GM23338 (cell line): ENCODE data around the gene SETDB1. TPM values are rescaled to one million over a fixed set of nuclear protein-coding genes. Genes with fewer than 3 reads are reported as not detected.
"Not testable (repeated sequence)": the region's sequence is repeated elsewhere in the genome, so short reads cannot be mapped to it uniquely, and the experiment has no call there.

Experiments used
- ATAC-seq: fragments of 200-7000 bp; cut with Tn5 transposase; 3 replicates; pipeline ENCODE4 v1.9.1; 2020
- DNase-seq: peaks from one replicate; pipeline ENCODE4 v3.0.0-alpha.2; 2015; ENCODE audit warnings: low spot score
- H2AFZ ChIP-seq: fragments of 200-600 bp; sonication (generic); 2 replicates; pipeline ENCODE4 v1.8.0; 2016; ENCODE audit warnings: antibody characterized with exemption, mild to moderate bottlenecking, moderate library complexity
- H3F3A ChIP-seq: fragments of 200-600 bp; sonication (generic); replicated peaks from 2 replicates; pipeline ENCODE4 v1.8.0; 2017; ENCODE audit warnings: antibody characterized with exemption, mixed run types, low read depth
- H3K27ac ChIP-seq: fragments of 200-600 bp; sonication (generic); 2 replicates; pipeline ENCODE4 v1.6.1; 2016; ENCODE audit warnings: low read depth
- H3K27me3 ChIP-seq: fragments of 200-600 bp; sonication (generic); 2 replicates; pipeline ENCODE4 v1.8.0; 2016; ENCODE audit warnings: mild to moderate bottlenecking, mixed run types, moderate library complexity; ENCODE audit not compliant: insufficient read depth
- H3K36me3 ChIP-seq: fragments of 200-600 bp; sonication (generic); 2 replicates; pipeline ENCODE4 v1.8.0; 2016; ENCODE audit warnings: mild to moderate bottlenecking; ENCODE audit not compliant: insufficient read depth
- H3K4me1 ChIP-seq: fragments of 200-600 bp; sonication (generic); 2 replicates; pipeline ENCODE4 v1.8.0; 2016; ENCODE audit warnings: mild to moderate bottlenecking, moderate library complexity; ENCODE audit not compliant: insufficient read depth
- H3K4me2 ChIP-seq: fragments of 200-600 bp; sonication (generic); 2 replicates; pipeline ENCODE4 v1.7.1; 2017; ENCODE audit warnings: mixed run types
- H3K4me3 ChIP-seq: fragments of 200-600 bp; sonication (generic); 2 replicates; pipeline ENCODE4 v1.6.1; 2016; ENCODE audit warnings: mixed run types
- H3K79me2 ChIP-seq: fragments of 200-600 bp; sonication (generic); replicated peaks from 2 replicates; pipeline ENCODE4 v1.8.0; 2017; ENCODE audit warnings: mild to moderate bottlenecking; ENCODE audit not compliant: insufficient read depth
- H3K9me2 ChIP-seq: fragments of 200-600 bp; sonication (generic); 2 replicates; pipeline ENCODE4 v1.8.0; 2017; ENCODE audit not compliant: insufficient read depth
- H4K20me1 ChIP-seq: fragments of 200-600 bp; sonication (generic); replicated peaks from 2 replicates; pipeline ENCODE4 v1.8.0; 2017; ENCODE audit warnings: mild to moderate bottlenecking; ENCODE audit not compliant: insufficient read depth
- H3K27ac Mint-ChIP-seq: 2 replicates; pipeline ENCODE4 v1.8.0; 2020; ENCODE audit warnings: inconsistent platforms, mild to moderate bottlenecking, moderate library complexity, mixed read lengths
- H3K27me3 Mint-ChIP-seq: 3 replicates; pipeline ENCODE4 v1.8.0; 2022; ENCODE audit warnings: low read depth, mild to moderate bottlenecking, moderate library complexity, mixed read lengths, inconsistent platforms; ENCODE audit not compliant: insufficient read depth, poor library complexity
- H3K36me3 Mint-ChIP-seq: 3 replicates; pipeline ENCODE4 v1.8.0; 2021; ENCODE audit warnings: low read depth, mild to moderate bottlenecking, inconsistent platforms, moderate library complexity, mixed read lengths
- H3K4me1 Mint-ChIP-seq: 3 replicates; pipeline ENCODE4 v1.8.0; 2020; ENCODE audit warnings: mild to moderate bottlenecking, inconsistent platforms, mixed read lengths
- H3K4me3 Mint-ChIP-seq: 3 replicates; pipeline ENCODE4 v1.8.0; 2021; ENCODE audit warnings: moderate library complexity, mild to moderate bottlenecking, inconsistent platforms, mixed read lengths
- H3K9me3 Mint-ChIP-seq: 3 replicates; pipeline ENCODE4 v1.8.0; 2020; ENCODE audit warnings: moderate library complexity, mild to moderate bottlenecking, inconsistent platforms, mixed read lengths
- CTCF ChIP-seq, 2 experiments: fragments of 200-600 bp in 1 of 2; sonication (generic) in 1 of 2; conservative IDR thresholded peaks; 2 replicates each; pipeline versions ENCODE4 v1.5.1 to v1.6.1; 2016 to 2017; ENCODE audit warnings: antibody characterized with exemption in 2 of 2, low read depth in 2 of 2, mild to moderate bottlenecking in 2 of 2, moderate library complexity in 1 of 2
- ETS1 ChIP-seq: IDR thresholded peaks from 2 replicates; pipeline ENCODE4 v1.6.1; 2016; ENCODE audit warnings: antibody characterized with exemption
- EZH2 ChIP-seq: fragments of 200-600 bp; sonication (generic); IDR thresholded peaks from one replicate; pipeline ENCODE4 v1.8.0; 2017; ENCODE audit warnings: antibody characterized with exemption, mild to moderate bottlenecking, low read depth; ENCODE audit not compliant: unreplicated experiment
- JUNB ChIP-seq: IDR thresholded peaks from one replicate; pipeline ENCODE4 v1.6.1; 2016; ENCODE audit warnings: antibody characterized with exemption; ENCODE audit not compliant: unreplicated experiment
- POLR2AphosphoS5 ChIP-seq: IDR thresholded peaks from 2 replicates; pipeline ENCODE4 v1.6.1; 2016; ENCODE audit warnings: antibody characterized with exemption, low read depth
- ZNF114 ChIP-seq: fragments of 250-450 bp; sonication (Bioruptor Pico); IDR thresholded peaks from 2 replicates; pipeline ENCODE4 v1.5.0; 2020; ENCODE audit warnings: mild to moderate bottlenecking, moderate library complexity
- ZNF331 ChIP-seq: fragments of 250-450 bp; sonication (Bioruptor Pico); IDR thresholded peaks from 2 replicates; pipeline ENCODE4 v1.5.0; 2020; ENCODE audit warnings: low read depth, mild to moderate bottlenecking, moderate library complexity
- ZNF462 ChIP-seq: fragments of 250-450 bp; sonication (Bioruptor Pico); IDR thresholded peaks from 2 replicates; pipeline ENCODE4 v1.5.0; 2020; ENCODE audit warnings: mild to moderate bottlenecking, moderate library complexity
- polyA plus RNA-seq: library from polyadenylated mRNA; unstranded; fragments of >200 nt; fragmentation: Nextera tagmentation; extraction: Ambion mirVana; gene quantifications from 2 replicates; pipeline ENCODE4 v1.2.1, GENCODE V29; 2016
- total RNA-seq: library from RNA; depleted of rRNA; stranded (reverse); fragments of >200 nt; shearing (Covaris generic); gene quantifications from 2 replicates; pipeline ENCODE4 v1.2.3, GENCODE V29; 2014

SETDB1 gene
- total and polyA plus RNA-seq, 2 experiments from 2014 or later, result 16.9 to 47.4 TPM

GRCh38 chr1:150883121-150883520, 43.0 kb upstream of the SETDB1 start:
- not testable (repeated sequence) for H3K27me3 ChIP-seq, H3K27ac ChIP-seq, H3K4me1 ChIP-seq, H4K20me1 ChIP-seq, H3K27me3 Mint-ChIP-seq, H3K4me3 ChIP-seq, H3K4me3 Mint-ChIP-seq, H3K36me3 Mint-ChIP-seq, H3K79me2 ChIP-seq, ATAC-seq, DNase-seq, H3K4me2 ChIP-seq, H3F3A ChIP-seq, H3K4me1 Mint-ChIP-seq, H3K9me3 Mint-ChIP-seq, H3K27ac Mint-ChIP-seq, H3K9me2 ChIP-seq, H3K36me3 ChIP-seq
- peak overlapping the region; percentile 72 for H2AFZ ChIP-seq

- Histone ChIP-seq H3K36me3 (no peaks in the 10 kb centered on the region), H3K4me2 (no peak within 1 kb of the TSS), H3K9me2 (no peaks in the 10 kb centered on the region), H3K4me3 (no peak within 1 kb of the TSS), H3K4me1 (no peaks in the 10 kb centered on the region), H3K27ac (no peak within 1 kb of the TSS), H2AFZ (peak within 1 kb of the TSS; percentile 84), H3K79me2 (no peaks in the 10 kb centered on the region), H3F3A (no peaks in the 10 kb centered on the region), H3K27me3 (no peaks in the 10 kb centered on the region), H4K20me1 (no peaks in the 10 kb centered on the region)
- peak; percentile 8 for DNase-seq
- Mint-ChIP-seq H3K36me3 (no peaks in the 10 kb centered on the region), H3K27me3 (peaks cover 2% of the 10 kb centered on the region), H3K9me3 (no peaks in the 10 kb centered on the region; the same call in 2 of the 3 replicates), H3K4me1 (0 out of 3 replicates have a peak, but pooled peaks cover 2% of the 10 kb centered on the region), H3K4me3 (no peak within 1 kb of the TSS; the same call in 2 of the 3 replicates), H3K27ac (no peak within 1 kb of the TSS)
- ATAC-seq, result no peak
- TF ChIP-seq ETS1 (no peak), JUNB (no peak)
These were observed 39.1 kb upstream of the SETDB1 start, which contains the start of gene CTXND2 for GRCh38 chr1:150887018-150887417. Gene CTXND2 (plus strand): TSS chr1:150887136. CDS start chr1:150912315, 25,179 bp downstream.

GRCh38 chr1:150888727-150889126, 37.4 kb upstream of the SETDB1 start:
- Histone ChIP-seq H3K4me3 (no peak overlapping the region), H3K36me3 (no peaks in the 10 kb centered on the region), H3K9me2 (no peaks in the 10 kb centered on the region), H3K4me1 (no peaks in the 10 kb centered on the region), H3K4me2 (no peak overlapping the region), H2AFZ (no peak overlapping the region), H3F3A (no peaks in the 10 kb centered on the region), H3K27me3 (no peaks in the 10 kb centered on the region), H4K20me1 (no peaks in the 10 kb centered on the region), H3K79me2 (no peaks in the 10 kb centered on the region), H3K27ac (no peak overlapping the region)
- no peaks in the 10 kb centered on the region; the same call in 2 of the 3 replicates for H3K9me3 Mint-ChIP-seq
- H3K4me3 Mint-ChIP-seq, result no peak overlapping the region
- H3K4me1 Mint-ChIP-seq, result 0 out of 3 replicates have a peak, but pooled peaks cover 2% of the 10 kb centered on the region
- no peak for ATAC-seq
- H3K27ac Mint-ChIP-seq, result no peak overlapping the region
- H3K27me3 Mint-ChIP-seq, result peaks cover 2% of the 10 kb centered on the region
- H3K36me3 Mint-ChIP-seq, result no peaks in the 10 kb centered on the region
- DNase-seq, result no peak
- no peak for TF ChIP-seq POLR2AphosphoS5
- no peak for TF ChIP-seq CTCF (conservative IDR thresholded peaks at IDR 0.05; ENCODE audit: low read depth in 2 of 2)
- TF ChIP-seq ZNF114 (CRISPR knock-in tag), result no peak
- no peak for TF ChIP-seq ZNF462 (CRISPR knock-in tag)
- no peak for TF ChIP-seq ZNF331 (CRISPR knock-in tag)
- no peak for TF ChIP-seq JUNB
- no peak for TF ChIP-seq EZH2
